CD4-positive, alpha-beta T cell treated with Interleukin-4 for 4 hours (primary cell): Measurements from ENCODE around the gene SREK1IP1.
"Not testable (repeated sequence)": the region's sequence is repeated elsewhere in the genome, so short reads cannot be mapped to it uniquely, and the experiment has no call there.

Experiments
- DNase-seq: peaks from one replicate; pipeline ENCODE4 v3.0.0-alpha.2; 2020

Gene SREK1IP1

DNA sequence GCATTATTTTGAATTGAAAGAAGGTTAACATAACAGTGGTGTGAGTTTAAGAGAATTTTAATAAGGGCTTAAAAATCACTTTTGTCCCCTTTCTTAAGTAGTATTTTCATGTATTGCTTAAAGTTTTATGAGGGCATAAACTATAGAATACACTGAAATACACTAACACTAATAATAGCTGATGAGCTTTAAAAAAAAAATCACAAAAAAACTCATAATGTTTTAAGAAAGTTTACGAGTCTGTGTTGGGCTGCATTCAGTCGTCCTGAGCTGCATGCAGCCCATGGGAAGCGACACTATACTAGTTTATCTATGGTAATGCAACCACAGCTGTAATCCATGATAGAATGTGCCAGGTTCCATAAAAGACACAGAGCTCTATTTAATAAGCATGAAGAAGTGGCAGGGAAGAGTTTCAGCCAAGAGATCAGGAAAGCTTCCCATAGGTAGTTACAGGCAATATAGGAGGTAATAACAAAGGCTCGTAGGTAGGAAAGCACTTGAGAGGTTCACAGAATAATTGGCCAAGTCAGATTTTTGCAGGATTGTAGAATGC lies 4.5 kb downstream of the SREK1IP1 start:
- DNase-seq, result no peak

DNA sequence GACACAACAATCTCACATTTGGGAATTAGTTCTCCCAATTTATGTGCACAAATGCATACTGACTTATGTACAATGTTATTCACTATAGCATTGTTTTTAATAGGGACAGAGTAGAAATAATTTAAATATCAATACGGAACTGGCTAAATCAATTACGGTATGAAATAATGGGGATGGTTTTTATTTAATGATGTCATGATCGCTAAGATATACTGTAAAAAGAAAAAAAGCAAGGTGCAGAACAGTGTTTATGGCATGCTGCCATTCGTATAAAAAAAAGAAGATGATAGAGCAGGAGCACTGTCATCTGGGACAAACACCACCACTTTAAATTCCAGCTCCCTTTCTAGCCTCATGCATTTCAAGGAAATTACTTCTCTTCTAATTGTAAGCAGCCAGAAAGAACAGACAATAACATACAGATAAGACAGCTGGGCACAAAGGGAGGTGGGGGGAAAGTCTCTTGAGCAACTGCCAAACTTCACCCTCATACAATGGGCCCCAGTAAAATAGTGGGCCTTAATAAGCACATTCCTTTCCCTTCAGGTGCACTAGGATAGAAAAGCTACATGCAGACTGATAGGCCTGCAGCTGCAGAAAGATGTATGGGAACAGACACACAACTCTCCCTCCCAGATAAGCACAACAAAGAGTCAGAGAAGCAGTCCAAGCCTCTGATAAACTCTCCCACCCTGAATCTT lies 8.4 kb downstream of the SREK1IP1 start:
- DNase-seq, result no peak

DNA sequence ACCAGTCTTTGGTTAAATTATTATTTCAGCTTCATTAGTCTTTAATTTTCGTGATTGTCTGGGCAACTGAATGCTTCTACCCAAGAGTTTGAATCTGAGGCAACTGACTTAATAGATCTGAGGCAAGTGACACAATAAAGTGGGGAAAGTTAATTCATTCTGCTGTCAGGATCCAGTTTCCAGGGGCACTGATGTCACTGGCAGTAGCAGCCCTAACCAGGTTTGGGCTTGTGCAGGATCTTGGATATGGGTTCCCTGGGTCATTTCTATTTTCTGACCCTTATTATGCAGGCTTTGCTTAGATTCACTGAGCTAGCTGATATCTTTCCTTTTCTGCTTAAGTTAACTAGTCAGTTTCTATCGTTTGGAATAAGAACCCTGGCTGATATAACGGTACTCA lies 9.6 kb downstream of the SREK1IP1 start:
- DNase-seq, result no peak

DNA sequence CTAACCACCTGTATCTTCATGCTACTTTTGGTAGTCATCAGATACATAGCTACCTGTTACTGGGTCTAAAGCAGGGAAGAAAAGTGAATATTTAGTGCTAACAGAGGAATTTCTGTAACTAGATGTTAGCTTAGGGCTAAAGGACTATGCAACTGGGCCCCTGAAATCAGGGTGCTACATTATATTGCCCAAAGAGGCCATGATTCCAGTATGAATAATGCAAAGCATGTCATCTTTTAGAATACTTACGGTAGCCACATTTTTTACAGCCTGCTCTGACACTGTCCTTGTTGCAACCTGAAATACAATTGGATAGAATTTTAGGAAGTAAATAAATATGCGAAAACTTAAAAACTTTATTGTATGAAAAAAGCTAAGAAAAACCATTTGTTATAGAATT lies 14.4 kb downstream of the SREK1IP1 start:
- DNase-seq, result no peak

DNA sequence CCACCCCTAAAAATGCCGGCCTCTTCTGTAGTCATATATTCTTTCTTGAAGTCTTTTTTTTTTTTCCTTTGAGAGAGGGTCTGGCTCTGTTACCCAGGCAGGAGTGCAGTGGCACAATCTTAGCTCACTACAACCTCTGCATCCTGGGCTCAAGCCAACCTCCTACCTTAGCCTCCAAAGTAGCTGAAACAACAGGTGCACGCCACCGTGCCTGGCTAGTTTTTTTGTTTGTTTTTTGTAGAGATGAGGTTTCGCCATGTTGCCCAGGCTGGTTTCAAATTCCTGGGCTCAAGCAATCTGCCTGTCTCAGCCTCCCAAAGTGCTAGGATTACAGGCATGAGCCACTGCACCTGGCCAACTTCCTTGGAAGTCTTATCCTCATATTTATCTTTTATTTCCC lies 19.1 kb downstream of the SREK1IP1 start:
- no peak for DNase-seq

- no peak for DNase-seq
Observed at GRCh38 chr5:64746446-64746845, 22.0 kb downstream of the SREK1IP1 start.

DNA sequence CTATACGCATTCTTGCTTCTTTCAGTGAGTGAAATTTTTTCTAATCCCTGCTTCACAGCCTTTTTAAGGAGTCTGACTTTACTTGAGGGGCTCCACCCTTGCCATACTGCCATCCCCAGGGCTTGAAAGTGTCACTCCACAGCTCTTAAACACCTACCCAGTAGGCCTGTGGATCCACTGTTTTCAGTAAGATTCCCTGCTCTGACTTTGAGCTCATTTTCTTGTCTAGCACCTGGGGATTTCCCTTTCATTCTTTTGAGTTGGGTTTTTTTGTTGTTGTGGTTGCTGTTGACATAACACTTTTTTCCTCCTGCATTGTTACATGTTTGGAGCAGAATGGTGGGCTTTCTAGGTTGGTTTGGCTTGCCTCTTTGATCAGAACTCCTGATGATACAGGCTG lies 23.6 kb downstream of the SREK1IP1 start:
- DNase-seq, result no peak

DNA sequence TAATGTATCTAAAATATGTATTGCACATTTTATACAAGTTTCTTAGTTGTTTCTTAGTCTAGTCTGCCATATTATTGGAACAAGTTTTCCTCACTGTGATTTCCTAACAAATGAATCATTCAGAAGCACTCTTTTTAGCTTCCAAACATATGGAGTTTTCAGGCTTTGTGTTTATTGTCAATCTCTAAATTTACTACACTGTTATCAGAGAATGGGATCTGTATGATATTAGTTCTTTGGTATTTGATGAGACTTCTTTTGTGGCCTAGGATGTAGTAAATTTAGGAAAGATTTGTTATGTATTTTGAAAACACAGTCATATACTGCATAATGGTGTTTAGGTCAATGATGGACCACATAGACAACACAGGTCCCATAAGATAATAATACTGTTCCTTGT lies 25.7 kb downstream of the SREK1IP1 start:
- DNase-seq, result no peak

GRCh38 chr5:64742411-64742810 lies 26.1 kb downstream of the SREK1IP1 start:
- DNase-seq, result no peak

GRCh38 chr5:64727150-64727549 lies 41.3 kb downstream of the SREK1IP1 start:
- DNase-seq, result no peak

GRCh38 chr5:64722588-64722987 lies 45.9 kb downstream of the SREK1IP1 start:
- no peak for DNase-seq

DNA sequence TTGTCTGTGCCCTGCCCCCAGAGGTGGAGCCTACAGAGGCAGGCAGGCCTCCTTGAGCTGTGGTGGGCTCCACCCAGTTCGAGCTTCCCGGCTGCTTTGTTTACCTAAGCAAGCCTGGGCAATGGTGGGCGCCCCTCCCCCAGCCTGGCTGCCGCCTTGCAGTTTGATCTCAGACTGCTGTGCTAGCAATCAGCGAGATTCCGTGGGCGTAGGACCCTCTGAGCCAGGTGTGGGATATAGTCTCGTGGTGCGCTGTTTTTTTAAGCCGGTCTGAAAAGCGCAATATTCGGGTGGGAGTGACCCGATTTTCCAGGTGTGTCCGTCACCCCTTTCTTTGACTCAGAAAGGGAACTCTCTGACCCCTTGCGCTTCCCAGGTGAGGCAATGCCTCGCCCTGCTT lies 54.0 kb downstream of the SREK1IP1 start:
- not testable (repeated sequence) for DNase-seq

GRCh38 chr5:64707191-64707590 lies 61.3 kb downstream of the SREK1IP1 start:
- DNase-seq, result no peak

GRCh38 chr5:64706074-64706473 lies 62.4 kb downstream of the SREK1IP1 start:
- not testable (repeated sequence) for DNase-seq

- DNase-seq, result no peak
Observed at GRCh38 chr5:64700765-64701164, 67.7 kb downstream of the SREK1IP1 start.

DNA sequence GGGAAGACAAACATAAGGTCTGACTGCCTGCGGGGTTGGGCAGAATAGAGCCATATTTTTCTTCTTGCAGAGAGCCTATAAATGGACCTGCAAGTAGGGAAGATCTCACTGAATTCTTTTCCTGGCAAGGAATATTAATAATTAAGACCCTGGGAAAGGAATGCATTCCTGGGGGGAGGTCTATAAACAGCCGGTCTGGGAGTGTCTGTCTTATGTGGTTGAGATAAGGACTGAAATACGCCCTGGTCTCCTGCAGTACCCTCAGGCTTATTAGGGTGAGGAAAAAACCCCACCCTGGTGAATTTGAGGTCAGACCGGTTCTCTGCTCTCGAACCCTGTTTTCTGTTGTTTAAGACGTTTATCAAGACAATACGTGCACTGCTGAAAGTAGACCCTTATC lies 72.1 kb downstream of the SREK1IP1 start:
- DNase-seq, result not testable (repeated sequence)

DNA sequence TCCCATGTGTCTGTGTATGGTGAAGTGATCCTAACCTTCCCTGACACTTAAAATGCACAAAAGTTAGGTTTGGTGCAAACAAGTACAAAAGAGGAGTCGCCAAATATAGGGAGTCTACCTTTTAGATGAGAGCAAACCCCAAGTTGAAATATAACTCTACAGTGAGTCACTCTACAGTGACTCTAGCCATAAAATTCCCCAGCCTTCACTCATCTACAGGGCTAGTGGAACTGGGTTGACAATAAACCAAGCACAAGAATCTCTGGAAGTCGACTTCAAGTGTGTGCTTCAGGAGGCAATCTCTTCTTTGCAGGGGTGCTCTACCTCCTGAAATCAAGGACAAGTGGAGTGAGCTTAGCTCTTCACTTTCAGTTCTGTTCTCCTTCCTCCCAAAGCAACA lies 74.9 kb downstream of the SREK1IP1 start:
- no peak for DNase-seq

DNA sequence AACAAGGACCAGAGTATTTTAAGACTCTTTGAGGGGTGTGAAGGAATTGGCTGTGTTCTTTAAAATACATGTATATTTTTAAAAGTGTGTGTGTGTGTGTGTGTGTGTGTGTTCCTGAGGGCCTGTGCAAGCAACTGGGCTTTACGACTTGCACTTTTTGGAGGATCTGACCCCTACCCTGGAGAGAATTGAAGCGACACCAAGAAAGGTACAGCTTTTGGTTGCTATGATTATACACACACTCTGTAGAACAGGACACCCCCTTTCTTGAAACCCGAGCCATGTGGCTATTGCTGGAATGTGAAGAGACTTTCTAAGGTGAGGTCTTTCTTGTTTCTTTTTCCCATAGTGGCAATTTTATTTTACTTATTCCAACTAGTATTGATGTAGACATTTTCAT lies 77.2 kb downstream of the SREK1IP1 start:
- no peak for DNase-seq

DNA sequence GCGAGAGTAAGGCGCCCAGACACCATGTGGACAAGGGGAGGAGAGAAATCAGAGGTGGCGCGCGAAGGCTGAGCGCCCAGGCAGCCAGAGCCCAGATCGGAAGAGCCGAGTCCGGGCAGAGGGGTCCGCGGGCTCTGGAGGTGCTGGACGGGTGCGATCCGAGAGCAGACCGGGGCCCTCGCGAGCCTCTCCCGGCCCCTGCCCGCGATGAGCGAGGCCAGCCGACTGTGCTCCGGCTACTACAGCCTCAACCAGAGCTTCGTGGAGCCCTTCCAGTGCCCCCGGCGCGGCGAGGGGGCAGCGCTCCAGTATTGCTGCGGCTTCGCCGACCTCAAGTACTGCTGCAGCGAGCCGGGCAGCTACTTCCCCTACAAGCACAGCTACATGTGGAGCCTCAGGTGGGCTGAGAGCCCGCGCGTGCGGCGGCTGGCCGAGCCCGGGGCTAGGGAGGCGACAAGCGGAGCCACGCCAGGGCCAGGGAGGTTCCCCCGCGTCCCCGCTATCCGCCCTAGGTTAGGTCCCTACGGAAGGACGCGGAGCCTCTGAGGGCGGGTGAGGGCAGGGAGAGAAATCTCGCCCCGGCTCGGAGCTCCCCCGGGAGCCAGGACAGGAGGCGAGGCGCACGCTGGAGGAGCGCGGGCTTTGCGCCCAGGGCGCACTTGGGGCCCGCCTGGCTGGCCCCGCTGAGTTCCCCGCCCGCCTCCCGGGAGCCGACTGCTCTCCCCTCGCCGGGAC lies 77.9 kb downstream of the SREK1IP1 start, which contains the start of gene SHISAL2B:
SHISAL2B (plus strand) TSS at position 87 of the 735 bp plus-strand sequence; CDS start at position 208, 121 bp downstream.
- no peak for DNase-seq

DNA sequence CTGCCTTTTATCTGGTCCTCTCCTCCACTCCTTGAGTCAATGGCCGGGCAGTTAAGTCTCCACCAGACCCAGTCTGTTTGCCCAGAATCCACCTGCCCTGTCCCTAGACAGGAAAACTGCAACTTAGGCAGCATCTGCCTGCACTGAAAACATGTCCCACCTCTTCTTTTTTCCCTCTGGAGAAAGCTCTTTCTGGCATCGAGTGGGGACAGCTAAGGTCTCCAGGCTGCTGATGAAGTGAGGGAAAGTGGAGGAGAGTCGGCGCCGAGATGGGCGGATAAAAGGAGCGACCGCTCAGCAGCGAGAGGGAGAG lies 78.4 kb downstream of the SREK1IP1 start:
- no peak for DNase-seq

GRCh38 chr5:64688965-64689364 lies 79.5 kb downstream of the SREK1IP1 start:
- DNase-seq, result no peak

DNA sequence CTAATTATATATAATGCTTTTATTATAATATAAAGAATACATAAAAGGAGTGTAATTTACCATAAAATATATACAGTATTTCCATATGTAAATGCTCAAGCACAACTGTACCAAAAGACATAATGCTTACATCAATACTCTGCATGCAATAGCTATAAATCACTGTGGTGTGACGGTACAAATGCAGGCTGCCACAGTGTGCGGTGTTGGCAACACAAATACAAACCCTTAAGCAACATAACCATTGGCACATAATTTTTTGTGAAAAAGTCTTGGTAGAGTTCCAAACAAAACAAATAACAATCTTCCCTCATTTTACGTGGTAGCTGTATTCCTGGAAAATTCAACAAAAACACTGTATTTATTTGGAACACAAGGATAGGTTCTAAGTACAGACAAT lies 80.1 kb downstream of the SREK1IP1 start:
- no peak for DNase-seq

DNA sequence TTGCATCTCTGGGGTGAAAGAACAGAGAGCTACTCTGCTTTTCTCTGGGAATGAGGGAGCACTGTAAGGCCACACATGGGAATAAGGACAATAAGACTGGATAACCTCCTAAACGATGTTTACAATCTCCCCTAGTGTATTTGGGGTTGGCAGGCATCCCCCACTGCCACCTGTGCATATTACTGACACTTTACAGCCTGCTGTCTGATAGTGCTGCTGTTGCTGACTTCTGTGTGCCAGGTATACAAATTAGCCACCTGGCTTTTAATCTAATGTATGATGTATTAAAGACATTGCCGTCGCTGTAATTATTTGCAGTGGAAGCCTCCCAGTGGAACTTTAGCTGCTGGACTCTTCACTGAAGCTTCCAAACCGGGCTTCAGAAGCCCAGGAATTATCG lies 82.6 kb downstream of the SREK1IP1 start:
- DNase-seq, result no peak

DNA sequence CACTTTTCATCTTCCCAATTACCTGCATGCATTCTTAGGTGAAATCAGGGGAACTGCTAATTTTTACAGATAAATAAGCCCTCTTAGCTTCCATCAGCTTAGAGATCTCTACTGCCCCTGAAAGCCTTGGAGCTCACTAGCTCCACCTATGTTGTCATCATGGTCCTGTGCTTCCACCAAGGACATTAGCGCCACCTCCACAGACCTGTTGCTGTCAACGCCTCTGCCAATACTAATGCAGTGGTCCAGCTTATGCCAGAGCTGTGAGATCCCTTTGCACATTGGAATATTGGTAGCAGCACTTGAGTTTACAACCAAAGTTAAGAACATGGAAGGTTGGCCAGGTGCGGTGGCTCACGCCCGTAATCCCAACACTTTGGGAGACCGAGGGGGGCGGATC lies 85.9 kb downstream of the SREK1IP1 start:
- DNase-seq, result no peak
